AG08395 (cell line): ENCODE data around the gene PDE9A.
"Not testable (repeated sequence)": the region's sequence is repeated elsewhere in the genome, so short reads cannot be mapped to it uniquely, and the experiment has no call there.

Experiments
- DNase-seq: peaks from one replicate; pipeline ENCODE4 v3.0.0; 2012; ENCODE audit warnings: mixed read lengths, low spot score

Gene PDE9A

GRCh38 chr21:42708107-42708506 lies 54.7 kb downstream of the PDE9A start:
- no peak for DNase-seq

GRCh38 chr21:42708916-42709315 lies 55.5 kb downstream of the PDE9A start:
- not testable (repeated sequence) for DNase-seq

GRCh38 chr21:42711667-42712066 lies 58.2 kb downstream of the PDE9A start:
- no peak for DNase-seq

GRCh38 chr21:42715427-42715826 lies 62.0 kb downstream of the PDE9A start:
- not testable (repeated sequence) for DNase-seq

- no peak for DNase-seq
Measured at GRCh38 chr21:42716074-42716473, 62.7 kb downstream of the PDE9A start.

GRCh38 chr21:42720484-42720883 lies 67.1 kb downstream of the PDE9A start:
- DNase-seq, result not testable (repeated sequence)

- DNase-seq, result no peak
Measured at GRCh38 chr21:42721341-42721824, 68.0 kb downstream of the PDE9A start.

- DNase-seq, result no peak
Measured at GRCh38 chr21:42722153-42722552, 68.7 kb downstream of the PDE9A start.

GRCh38 chr21:42722808-42723473 lies 69.5 kb downstream of the PDE9A start:
- DNase-seq, result no peak

GRCh38 chr21:42724226-42724920 lies 71.0 kb downstream of the PDE9A start:
- DNase-seq, result peak; percentile 90

GRCh38 chr21:42725416-42725930 lies 72.1 kb downstream of the PDE9A start:
- no peak for DNase-seq

- DNase-seq, result no peak
Measured at GRCh38 chr21:42731264-42732032, 78.0 kb downstream of the PDE9A start.

GRCh38 chr21:42732033-42732410 lies 78.6 kb downstream of the PDE9A start:
- no peak for DNase-seq

GRCh38 chr21:42733037-42733627 lies 79.7 kb downstream of the PDE9A start:
- DNase-seq, result no peak

GRCh38 chr21:42733874-42734273 lies 80.5 kb downstream of the PDE9A start:
- no peak for DNase-seq

GRCh38 chr21:42734323-42734971 lies 81.0 kb downstream of the PDE9A start:
- DNase-seq, result no peak

GRCh38 chr21:42735061-42735460 lies 81.6 kb downstream of the PDE9A start:
- DNase-seq, result no peak

GRCh38 chr21:42735944-42736343 lies 82.5 kb downstream of the PDE9A start:
- DNase-seq, result no peak

- no peak for DNase-seq
Measured at GRCh38 chr21:42736646-42737350, 83.4 kb downstream of the PDE9A start.

GRCh38 chr21:42737951-42738590 lies 84.7 kb downstream of the PDE9A start:
- DNase-seq, result no peak
